GM12864 (cell line): ENCODE measurements around the gene GAB3.

ENCODE experiments used
- DNase-seq: peaks from one replicate; pipeline ENCODE4 v3.0.0-alpha.2; 2011; ENCODE audit warnings: low read depth
- H3K4me3 ChIP-seq: 2 replicates; pipeline ENCODE4 v1.5.1; 2011; ENCODE audit warnings: mild to moderate bottlenecking, low read depth, low read length, control low read depth
- TF ChIP-seq, protein P1 (sequence below): IDR thresholded peaks from 2 replicates; pipeline ENCODE4 v1.5.1; 2011; ENCODE audit warnings: low read depth, mild to moderate bottlenecking, moderate library complexity, low read length, control low read depth, inconsistent platforms; ENCODE audit errors: missing control alignments

The GAB3 gene

DNA sequence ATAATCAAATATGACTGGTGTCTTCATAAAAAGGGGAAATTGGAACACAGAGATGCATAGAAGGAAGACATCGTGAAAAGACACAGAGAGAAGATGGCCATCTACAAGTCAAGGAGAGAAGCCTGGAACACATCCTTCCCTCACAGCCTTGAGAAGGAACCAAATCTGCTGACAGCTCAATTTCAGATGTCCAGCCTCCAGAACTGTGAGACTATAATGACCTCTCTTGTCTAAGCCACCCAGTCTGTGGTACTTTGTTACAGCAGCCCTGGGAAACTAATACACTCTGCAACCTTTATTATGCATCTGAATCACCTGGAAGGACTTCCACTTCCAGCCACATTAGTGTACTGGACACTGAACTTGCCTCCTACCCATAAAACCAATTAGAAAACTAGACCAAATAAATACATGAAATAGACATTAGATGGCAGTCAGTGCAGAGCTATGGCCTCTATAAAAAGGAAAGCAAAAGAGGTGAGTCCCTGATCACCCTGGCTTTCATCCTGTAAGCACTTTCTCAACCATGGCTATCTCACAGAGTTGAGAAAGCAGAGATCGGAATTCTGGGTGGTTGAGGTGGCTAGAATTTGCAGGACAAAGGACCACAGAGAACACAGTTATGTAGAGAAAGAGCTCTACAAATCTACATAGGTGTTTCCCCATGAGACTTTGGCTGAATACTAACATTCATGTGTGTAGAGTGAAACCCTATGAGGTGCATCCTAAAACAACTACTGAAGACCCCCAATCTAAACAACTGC lies 25.7 kb downstream of the GAB3 start:
- DNase-seq, result no peak
- no peak overlapping the region for H3K4me3 ChIP-seq
- TF ChIP-seq, protein P1, sequence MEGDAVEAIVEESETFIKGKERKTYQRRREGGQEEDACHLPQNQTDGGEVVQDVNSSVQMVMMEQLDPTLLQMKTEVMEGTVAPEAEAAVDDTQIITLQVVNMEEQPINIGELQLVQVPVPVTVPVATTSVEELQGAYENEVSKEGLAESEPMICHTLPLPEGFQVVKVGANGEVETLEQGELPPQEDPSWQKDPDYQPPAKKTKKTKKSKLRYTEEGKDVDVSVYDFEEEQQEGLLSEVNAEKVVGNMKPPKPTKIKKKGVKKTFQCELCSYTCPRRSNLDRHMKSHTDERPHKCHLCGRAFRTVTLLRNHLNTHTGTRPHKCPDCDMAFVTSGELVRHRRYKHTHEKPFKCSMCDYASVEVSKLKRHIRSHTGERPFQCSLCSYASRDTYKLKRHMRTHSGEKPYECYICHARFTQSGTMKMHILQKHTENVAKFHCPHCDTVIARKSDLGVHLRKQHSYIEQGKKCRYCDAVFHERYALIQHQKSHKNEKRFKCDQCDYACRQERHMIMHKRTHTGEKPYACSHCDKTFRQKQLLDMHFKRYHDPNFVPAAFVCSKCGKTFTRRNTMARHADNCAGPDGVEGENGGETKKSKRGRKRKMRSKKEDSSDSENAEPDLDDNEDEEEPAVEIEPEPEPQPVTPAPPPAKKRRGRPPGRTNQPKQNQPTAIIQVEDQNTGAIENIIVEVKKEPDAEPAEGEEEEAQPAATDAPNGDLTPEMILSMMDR, result no peak

DNA sequence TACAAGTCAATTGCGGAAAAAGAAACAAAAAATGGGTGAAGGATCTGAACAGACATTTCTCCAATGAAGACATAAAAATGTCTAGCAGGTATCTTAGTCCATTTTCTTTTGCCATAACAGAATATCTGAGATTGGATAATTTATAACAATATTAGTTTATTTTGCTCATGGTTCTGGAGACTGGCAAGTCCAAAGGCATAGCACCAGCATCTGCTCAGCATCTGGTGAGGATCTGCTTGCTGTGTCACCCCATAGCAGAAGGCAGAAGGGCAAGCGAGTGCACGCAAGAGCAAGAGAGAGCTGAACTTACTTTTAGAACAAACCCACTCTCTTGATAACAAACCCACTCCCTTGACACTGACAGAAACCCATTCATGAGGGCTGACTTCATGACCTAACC lies 29.7 kb downstream of the GAB3 start:
- TF ChIP-seq, protein P1, result no peak
- no peak overlapping the region for H3K4me3 ChIP-seq
- no peak for DNase-seq

DNA sequence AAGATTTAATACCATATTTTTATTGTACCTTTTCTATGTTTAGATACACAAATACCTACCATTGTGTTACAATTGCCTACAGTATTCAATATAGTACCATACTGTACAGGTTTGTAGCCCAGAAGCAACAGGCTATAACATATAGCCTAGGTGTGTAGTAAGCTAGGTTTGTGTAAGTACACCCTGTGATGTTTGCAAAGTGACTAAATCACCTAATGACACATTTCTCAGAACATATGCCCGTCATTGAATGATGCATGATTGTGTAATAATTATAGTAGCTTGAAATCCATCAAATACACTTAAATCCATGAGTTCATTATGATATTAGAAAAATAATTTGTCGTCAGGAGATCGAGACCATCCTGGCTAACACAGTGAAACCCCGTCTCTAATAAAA lies 30.8 kb downstream of the GAB3 start:
- H3K4me3 ChIP-seq, result no peak overlapping the region
- TF ChIP-seq, protein P1, result no peak
- no peak for DNase-seq

DNA sequence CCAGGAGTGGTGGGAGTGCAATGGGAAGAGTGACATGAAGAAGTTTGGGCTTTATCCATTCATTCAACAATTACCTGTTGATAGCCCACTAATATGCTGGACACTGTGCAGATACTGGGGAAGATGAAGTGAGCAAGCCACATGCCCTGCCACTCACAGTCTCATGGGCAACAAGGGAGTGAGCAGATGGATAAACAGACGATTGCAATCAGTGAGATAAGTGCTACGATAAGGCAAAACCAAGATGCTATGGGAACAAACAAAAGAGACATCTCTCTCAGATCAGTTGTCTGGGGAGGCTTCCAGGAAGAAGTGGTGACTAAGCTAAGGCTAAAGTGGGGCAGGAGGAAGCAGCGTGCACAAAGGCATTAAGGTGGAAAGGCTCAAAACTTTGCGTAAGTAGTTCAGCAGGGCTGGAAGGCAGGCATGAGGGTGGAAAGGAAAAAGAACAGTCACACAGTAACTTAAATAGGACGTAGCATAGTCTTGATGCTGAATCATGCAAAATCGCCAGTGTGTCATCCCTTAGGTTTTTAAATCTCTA lies 31.7 kb downstream of the GAB3 start:
- H3K4me3 ChIP-seq, result no peak overlapping the region
- TF ChIP-seq, protein P1, result no peak

DNA sequence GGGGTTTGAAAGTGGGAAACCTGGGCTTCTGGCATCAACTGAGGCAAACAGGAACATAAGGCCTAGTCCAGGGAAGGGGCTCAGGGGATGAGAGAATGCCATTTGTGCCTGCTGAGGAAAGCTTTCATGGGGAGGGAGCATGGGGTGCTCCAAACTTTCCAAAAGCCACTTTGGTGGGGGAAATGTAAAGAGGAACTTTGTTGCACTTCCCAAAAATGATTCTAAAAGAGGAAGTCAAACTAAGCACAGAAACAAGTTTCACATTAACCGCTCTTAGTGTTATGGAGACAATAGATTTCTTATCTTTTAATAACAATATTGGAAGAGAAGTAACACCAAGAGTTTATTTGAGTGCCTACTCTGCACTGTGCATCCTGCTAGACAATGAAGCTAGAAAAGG lies 32.3 kb downstream of the GAB3 start:
- H3K4me3 ChIP-seq, result no peak overlapping the region
- no peak for DNase-seq
- TF ChIP-seq, protein P1, result no peak

More for the DNA sequence above, 31.7 kb downstream of the GAB3 start:
- no peak for DNase-seq

DNA sequence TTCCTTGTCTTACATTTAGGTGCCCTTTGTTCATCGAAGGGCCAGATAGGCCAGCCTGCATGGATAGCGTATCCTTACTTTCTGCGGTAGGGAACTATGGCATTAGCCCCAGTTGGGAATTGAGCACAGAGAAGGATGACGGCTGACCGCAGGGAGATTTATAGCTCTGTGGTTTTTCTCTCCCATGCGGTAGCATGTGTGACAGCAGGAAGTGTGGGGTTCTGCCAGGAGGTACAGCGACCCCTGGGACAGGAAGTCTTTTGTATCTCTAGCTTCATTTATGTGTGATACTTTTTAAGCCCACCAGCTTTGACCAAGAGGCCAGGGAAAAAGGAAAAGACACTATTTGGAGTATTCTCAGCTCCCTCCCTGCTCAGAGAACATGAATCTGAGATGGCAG lies 33.1 kb downstream of the GAB3 start:
- TF ChIP-seq, protein P1, result no peak
- H3K4me3 ChIP-seq, result no peak overlapping the region
- no peak for DNase-seq

DNA sequence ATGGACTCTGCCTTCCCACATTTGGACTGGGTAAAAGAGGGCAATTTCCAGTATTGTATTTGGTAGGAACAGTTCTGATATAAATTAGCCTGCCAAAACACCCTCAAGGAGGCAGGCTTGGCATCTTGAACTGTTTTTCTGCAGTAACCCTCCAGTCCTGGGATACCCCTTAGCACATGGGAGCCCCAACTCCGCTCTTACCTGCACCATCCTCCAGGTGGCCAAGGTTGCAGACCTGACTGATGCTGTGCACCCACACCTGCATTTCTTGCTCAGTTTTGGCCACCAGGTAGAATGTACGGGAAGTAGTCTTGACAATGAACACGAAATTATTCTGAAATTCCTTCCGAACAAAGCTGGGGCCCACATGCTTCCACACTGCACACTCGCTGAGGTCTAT lies 35.1 kb downstream of the GAB3 start:
- no peak overlapping the region for H3K4me3 ChIP-seq
- TF ChIP-seq, protein P1, result no peak
- DNase-seq, result no peak
